Body of pancreas (tissue), 4 donors: ENCODE data around the gene PELO.

Source experiments
- POLR2A ChIP-seq, 3 donors: fragments of 450-650 bp; IDR thresholded peaks; one replicate each; pipeline ENCODE4 v1.6.1; 2016; ENCODE audit warnings: antibody characterized with exemption in 3 of 3, mild to moderate bottlenecking in 2 of 3
- TF ChIP-seq, protein P1 (sequence below), 7 experiments: fragments of 450-650 bp in 4 of 7; fragments of 200-600 bp in 3 of 7; sonication (generic) in 3 of 7; IDR thresholded peaks; one replicate each; pipeline ENCODE4 v1.5.1; 2016 to 2019; ENCODE audit warnings: antibody characterized with exemption in 7 of 7

- no peak for TF ChIP-seq POLR2A (IDR thresholded peaks at IDR 0.05)
- TF ChIP-seq, protein P1, sequence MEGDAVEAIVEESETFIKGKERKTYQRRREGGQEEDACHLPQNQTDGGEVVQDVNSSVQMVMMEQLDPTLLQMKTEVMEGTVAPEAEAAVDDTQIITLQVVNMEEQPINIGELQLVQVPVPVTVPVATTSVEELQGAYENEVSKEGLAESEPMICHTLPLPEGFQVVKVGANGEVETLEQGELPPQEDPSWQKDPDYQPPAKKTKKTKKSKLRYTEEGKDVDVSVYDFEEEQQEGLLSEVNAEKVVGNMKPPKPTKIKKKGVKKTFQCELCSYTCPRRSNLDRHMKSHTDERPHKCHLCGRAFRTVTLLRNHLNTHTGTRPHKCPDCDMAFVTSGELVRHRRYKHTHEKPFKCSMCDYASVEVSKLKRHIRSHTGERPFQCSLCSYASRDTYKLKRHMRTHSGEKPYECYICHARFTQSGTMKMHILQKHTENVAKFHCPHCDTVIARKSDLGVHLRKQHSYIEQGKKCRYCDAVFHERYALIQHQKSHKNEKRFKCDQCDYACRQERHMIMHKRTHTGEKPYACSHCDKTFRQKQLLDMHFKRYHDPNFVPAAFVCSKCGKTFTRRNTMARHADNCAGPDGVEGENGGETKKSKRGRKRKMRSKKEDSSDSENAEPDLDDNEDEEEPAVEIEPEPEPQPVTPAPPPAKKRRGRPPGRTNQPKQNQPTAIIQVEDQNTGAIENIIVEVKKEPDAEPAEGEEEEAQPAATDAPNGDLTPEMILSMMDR (IDR thresholded peaks at IDR 0.05) = no peak
Observed at GRCh38 chr5:52802974-52803336, 15.2 kb downstream of the PELO start.
